Smooth muscle cell of trachea (primary cell): ENCODE data around the gene SETD1A. TPM values are rescaled to one million over a fixed set of nuclear protein-coding genes. Genes with fewer than 3 reads are reported as not detected.

Source experiments
- total RNA-seq: library from RNA; depleted of rRNA; stranded (reverse); fragments of >200 nt; gene quantifications from 2 replicates; pipeline ENCODE4 v1.2.1, GENCODE V29; 2014

Gene SETD1A
- total RNA-seq = 3.8 and 7.1 TPM in 2 replicates

DNA sequence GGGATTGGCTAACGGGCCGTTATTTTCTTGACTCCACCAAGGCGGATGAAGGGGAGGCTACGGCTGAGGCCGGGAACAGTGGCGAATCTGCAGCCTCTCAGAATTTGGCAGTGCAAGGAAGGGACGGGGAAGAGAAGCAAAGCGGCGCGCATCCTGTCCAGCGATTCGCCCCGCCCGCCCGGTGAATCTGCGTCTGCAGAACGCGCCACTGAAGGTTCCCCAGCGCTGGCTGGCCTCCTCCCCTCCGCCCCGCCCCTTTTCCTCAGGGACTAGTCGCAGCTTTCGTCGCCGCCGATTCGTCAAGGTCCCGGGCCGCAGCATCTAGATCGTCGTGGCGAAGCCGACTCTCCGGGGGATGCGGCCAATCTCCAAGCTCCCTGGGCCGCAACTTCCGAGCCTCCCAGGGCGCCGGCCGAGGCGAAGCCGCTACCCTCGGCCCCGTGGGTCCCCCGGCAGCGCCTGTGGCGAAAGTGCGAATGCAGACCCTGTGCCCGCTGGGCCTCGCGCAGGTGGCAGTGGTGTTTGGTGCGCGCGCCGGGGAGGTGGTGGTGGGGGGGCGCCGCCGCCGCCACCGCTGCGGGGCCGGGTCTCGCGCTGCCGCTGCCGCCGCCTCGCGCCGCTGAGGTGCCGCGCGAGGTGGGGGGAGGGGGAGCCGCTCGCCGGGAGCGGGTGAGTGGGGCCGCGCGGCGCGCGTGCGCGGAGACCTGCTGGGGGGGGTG, at the start of gene SETD1A:
Gene SETD1A, plus strand, starts transcription at position 299 of the 719 bp plus-strand sequence. CDS start 978 bp downstream, outside the sequence.

DNA sequence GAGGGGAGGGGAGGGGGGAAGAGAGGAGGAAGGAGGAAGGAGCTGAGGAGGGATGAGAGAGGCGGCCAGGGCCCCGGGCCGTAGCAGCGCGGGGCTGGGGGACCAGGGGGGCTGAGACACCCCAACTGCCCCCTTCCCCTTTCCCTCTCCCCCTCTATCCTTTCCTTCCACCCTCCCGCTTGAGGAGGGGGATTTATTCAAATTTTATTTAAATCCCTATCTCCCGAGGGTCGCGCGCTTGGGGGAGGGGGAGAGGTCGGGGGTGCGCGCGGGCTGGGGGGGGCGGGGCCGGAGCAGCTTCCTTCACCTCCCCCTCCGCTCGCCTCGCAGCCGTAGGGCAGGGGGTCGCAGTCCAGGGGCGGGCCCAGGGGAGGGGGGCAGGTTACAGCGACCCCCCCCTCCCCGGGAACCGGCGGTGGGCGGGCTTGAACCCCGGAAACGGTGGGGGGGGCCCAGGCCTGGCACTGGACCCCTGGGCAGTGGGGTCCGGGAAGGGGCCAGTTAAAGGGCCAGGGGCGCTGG, 33.9 kb upstream of the SETD1A start, which contains the start of gene FBXL19:
Gene FBXL19, plus strand, starts transcription at position 19 of the 522 bp plus-strand sequence. CDS start 2,183 bp downstream, outside the sequence.

DNA sequence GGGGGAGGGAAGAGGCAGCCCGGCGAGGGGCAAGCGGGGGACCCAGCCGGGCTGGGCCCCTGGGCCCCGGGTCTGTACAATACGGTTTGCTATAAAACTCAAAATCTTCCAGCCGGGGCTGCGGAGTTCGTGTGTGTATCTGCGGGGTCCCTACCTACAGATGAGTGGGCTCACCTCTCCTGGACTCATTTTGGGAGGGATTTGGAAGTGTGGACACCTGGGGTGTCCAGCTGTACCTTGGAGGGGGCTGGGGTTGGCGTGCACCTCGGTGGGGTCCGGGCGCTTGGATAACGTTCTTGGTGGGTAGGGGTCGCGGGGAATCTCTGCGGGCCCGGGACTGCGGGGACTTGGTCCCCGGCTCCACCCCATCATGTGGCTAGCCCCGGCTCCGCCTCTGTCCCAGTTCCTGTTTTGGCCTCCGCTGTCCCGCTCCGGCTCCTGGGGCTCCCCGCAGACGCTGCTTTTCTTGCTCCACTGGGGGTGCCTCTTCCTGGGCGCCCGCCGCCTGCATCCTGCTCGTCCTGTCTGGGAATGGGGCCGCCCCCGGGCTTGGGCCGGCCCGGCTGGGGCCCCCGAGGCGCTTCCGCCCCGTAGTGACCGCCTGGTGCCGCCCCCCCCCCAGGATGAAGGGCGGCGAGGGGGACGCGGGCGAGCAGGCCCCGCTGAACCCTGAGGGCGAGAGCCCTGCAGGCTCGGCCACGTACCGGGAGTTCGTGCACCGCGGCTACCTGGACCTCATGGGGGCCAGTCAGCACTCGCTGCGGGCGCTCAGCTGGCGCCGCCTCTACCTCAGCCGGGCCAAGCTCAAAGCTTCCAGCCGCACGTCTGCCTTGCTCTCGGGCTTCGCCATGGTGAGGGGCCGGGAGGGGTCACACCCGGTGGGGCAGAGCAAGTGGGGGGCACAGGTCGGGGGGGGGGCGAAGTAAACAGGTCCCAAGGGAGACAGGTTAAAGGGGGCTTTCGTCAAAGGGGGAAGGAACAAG, 8.6 kb upstream of the SETD1A start, which contains the start of gene ORAI3:
Gene ORAI3, plus strand, starts transcription at position 402 of the 983 bp plus-strand sequence. Its CDS starts 222 bp downstream, at position 624.

DNA sequence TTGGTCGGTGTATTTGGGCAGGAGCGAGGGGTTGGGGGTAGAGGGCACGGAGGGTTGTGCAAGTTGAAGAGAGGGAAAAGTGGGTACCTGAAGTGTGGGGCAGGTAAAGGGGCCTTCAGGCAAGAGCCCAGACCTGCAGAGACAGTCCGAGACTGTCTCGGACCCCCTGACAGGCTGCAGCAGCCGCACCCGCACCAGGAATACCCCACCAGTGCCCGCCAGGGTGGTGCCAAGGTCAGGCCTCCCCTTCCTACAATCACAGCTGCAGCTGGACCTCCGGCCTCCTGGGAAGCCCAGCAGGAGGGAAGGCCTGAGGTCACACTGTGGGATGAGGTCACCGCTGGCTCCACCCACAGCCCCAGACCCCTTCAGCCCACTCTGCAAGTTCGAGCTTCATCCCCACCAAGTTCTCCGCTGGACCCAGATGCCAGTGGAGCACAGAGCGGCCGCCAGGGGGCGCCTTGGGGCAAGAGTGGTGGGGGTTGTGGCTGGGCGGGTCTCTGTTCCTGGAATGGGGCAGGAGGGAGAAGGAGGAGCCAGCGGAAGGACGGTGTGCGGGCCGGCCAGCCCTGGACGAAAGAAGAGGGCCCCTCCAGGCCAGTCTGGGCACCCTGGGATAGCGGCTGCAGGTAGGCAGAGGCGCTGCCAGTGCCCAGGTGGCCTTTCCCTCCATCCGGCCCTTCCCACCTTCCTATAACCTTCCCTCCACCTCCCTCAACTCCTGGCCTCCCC, 27.3 kb downstream of the SETD1A start, which contains the start of gene HSD3B7:
Gene HSD3B7, plus strand, starts transcription at position 539 of the 732 bp plus-strand sequence. CDS start 452 bp downstream, outside the sequence.

DNA sequence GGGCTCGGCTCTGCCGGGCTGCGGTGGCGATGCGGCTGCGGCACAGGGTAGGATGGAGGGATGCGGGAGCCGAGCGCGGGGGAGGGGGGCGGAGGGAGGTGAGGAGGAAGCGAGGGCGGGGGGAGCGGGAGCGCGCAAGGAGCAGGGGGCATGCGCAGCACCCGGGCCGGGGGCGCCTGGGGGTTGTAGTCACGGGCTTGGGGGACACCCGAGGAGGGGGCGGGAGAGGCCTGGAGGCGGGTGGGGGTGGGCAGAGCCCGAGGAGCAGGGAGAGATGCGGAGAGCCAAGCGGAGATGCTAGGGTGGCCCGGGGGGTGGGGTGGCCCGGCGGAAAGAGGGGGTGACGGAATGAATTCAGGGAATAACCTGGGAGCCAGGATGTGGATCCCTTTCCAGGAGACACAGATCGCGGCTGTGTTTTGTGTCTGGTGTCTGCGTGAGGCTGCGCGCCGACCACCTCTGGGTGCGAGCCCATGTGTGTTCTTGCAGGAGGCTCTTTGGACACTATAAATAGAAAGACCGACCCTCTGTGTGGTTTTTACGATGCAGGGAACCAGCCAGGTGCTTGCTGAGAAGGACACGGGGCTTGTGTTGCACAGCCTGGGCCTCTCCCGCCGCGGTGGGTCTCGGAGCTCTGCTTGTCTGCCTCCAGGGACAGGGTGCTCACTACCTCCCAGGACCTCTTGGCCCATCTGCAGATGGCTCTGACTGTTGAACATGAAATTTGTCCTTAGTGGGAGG, 53.2 kb downstream of the SETD1A start, which contains the start of gene STX1B:
Gene STX1B, minus strand, starts transcription at position 54 of the 741 bp plus-strand sequence. CDS start 242 bp downstream, outside the sequence.

DNA sequence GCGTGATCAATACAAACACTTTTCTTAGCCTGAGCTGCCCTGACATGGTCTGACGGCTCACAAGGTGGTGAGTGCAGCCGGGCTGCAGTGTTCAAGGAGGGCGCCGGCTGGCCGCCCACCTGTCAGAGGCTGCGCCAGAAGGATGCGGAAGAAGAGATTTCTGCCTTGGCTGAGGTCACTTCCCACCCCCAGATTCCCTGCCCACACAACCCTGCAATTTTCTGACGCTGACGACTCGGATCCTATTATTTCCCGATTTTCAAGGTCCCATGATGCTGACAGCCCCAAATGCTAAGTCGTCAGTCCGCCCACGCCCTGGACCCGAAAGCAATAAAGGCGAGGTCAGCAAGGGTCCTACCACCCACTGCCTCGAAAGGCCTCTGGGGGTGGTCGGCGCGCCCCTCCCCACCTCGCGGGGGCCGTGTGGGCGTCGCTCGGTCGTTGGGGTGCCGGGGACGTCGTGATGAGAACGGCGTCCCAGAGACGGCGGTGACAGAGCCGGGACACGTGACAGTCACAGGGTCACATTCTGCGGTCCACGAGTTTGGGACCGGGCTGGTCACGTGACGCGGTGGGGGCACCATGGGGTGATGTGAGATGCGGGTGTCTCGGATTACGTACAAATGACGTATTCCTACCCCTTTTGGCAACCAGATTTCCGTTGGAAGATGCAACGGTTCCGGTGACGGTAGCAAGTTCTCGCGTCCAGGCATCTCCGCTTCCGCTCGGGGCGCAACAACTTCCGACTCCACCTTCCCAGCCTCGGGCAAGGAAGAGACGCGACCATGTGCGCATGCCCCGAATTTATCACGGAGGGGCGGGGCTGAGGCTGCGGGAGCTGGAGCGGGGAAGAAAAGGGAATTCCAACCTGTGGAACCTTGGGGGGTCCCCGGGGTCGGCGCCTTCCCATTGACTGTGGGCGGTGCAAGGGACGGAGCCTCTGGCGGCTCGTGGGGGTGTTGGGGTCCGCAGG, 75.5 kb downstream of the SETD1A start, which contains the start of gene STX4:
Gene STX4, plus strand, starts transcription at position 823 of the 973 bp plus-strand sequence. CDS start 248 bp downstream, outside the sequence.

Other genes starting within 250 kb of the SETD1A start
- 20.5 and 26.9 TPM in 2 replicates for gene PHKG2, start 209.3 kb upstream of the SETD1A start, total RNA-seq
- 0.66 and 2.9 TPM in 2 replicates for gene CFAP119, start 195.7 kb upstream of the SETD1A start, total RNA-seq
- 81.9 and 103 TPM in 2 replicates for gene RNF40, start 195.4 kb upstream of the SETD1A start, total RNA-seq
- gene ZNF629, start 170.5 kb upstream of the SETD1A start, total RNA-seq = 10.5 and 14.7 TPM in 2 replicates
- gene BCL7C, start 63.7 kb upstream of the SETD1A start, total RNA-seq = 40.5 and 50.5 TPM in 2 replicates
- 3.3 and 6.1 TPM in 2 replicates for gene CTF1, start 61.1 kb upstream of the SETD1A start, total RNA-seq
- 21.1 and 28.4 TPM in 2 replicates for gene FBXL19, start 34.2 kb upstream of the SETD1A start, total RNA-seq
- 59.5 and 97.1 TPM in 2 replicates for gene ORAI3, start 8.7 kb upstream of the SETD1A start, total RNA-seq
- gene HSD3B7, start 27.5 kb downstream of the SETD1A start, total RNA-seq = 49.7 and 76.7 TPM in 2 replicates
- 2.6 and 3.6 TPM in 2 replicates for gene STX1B, start 52.9 kb downstream of the SETD1A start, total RNA-seq
- 27.5 and 32.3 TPM in 2 replicates for gene STX4, start 75.8 kb downstream of the SETD1A start, total RNA-seq
- gene ZNF668, start 116.5 kb downstream of the SETD1A start, total RNA-seq = 11.1 and 12.7 TPM in 2 replicates
- gene ZNF646, start 116.7 kb downstream of the SETD1A start, total RNA-seq = 13.5 and 22.7 TPM in 2 replicates
- 2.5 and 2.8 TPM in 2 replicates for gene PRSS53, start 131.2 kb downstream of the SETD1A start, total RNA-seq
- gene VKORC1, start 137.0 kb downstream of the SETD1A start, total RNA-seq = 128 and 152 TPM in 2 replicates
- 26.5 and 39.5 TPM in 2 replicates for gene BCKDK, start 150.6 kb downstream of the SETD1A start, total RNA-seq
- gene KAT8, start 159.9 kb downstream of the SETD1A start, total RNA-seq = 37.2 and 39.0 TPM in 2 replicates
- not detected in 2 replicates for gene PRSS8, start 178.0 kb downstream of the SETD1A start, total RNA-seq
- 0.17 and 0.29 TPM in 2 replicates for gene PRSS36, start 192.3 kb downstream of the SETD1A start, total RNA-seq
- gene FUS, start 222.4 kb downstream of the SETD1A start, total RNA-seq = 43.7 and 107 TPM in 2 replicates
- 120 and 136 TPM in 2 replicates for gene PYCARD, start 245.0 kb downstream of the SETD1A start, total RNA-seq